ENCODE measurements around the gene C5orf46.

- TF ChIP-seq CTCF (conservative IDR thresholded peaks at IDR 0.05; ENCODE audit: low read depth in 2 of 2) (no peak), EZH2 (IDR thresholded peaks at IDR 0.05; ENCODE audit: low read depth, unreplicated experiment) (no peak), CREB1 (CRISPR knock-in tag; IDR thresholded peaks at IDR 0.05; ENCODE audit: low read depth) (no peak), ZNF462 (CRISPR knock-in tag; IDR thresholded peaks at IDR 0.05) (no peak), REST (IDR thresholded peaks at IDR 0.05; ENCODE audit: unreplicated experiment) (no peak), STAT1 (IDR thresholded peaks at IDR 0.05; ENCODE audit: unreplicated experiment) (no peak), POLR2AphosphoS5 (IDR thresholded peaks at IDR 0.05; ENCODE audit: low read depth) (no peak), EZH2phosphoT487 (IDR thresholded peaks at IDR 0.05; ENCODE audit: unreplicated experiment) (no peak), JUNB (IDR thresholded peaks at IDR 0.05; ENCODE audit: unreplicated experiment) (no peak)
- TF ChIP-seq, protein P1, sequence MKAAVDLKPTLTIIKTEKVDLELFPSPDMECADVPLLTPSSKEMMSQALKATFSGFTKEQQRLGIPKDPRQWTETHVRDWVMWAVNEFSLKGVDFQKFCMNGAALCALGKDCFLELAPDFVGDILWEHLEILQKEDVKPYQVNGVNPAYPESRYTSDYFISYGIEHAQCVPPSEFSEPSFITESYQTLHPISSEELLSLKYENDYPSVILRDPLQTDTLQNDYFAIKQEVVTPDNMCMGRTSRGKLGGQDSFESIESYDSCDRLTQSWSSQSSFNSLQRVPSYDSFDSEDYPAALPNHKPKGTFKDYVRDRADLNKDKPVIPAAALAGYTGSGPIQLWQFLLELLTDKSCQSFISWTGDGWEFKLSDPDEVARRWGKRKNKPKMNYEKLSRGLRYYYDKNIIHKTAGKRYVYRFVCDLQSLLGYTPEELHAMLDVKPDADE (IDR thresholded peaks at IDR 0.05): no peak
Observed at GRCh38 chr5:147904110-147904509, 2.2 kb downstream of the C5orf46 start.

Measured in GM23338 (cell line).